A172 (cell line): Measurements from ENCODE around the gene TNFAIP3. TPM values are rescaled to one million over a fixed set of nuclear protein-coding genes. Genes with fewer than 3 reads are reported as not detected.
"Not testable (repeated sequence)": the region's sequence is repeated elsewhere in the genome, so short reads cannot be mapped to it uniquely, and the experiment has no call there.

Experiments
- DNase-seq: peaks from one replicate; pipeline ENCODE4 v3.0.0-alpha.2; 2015; ENCODE audit warnings: low spot score
- total RNA-seq: library from RNA; depleted of rRNA; stranded (reverse); fragments of >200 nt; shearing (Covaris generic); gene quantifications from 2 replicates; pipeline ENCODE4 v1.2.3, GENCODE V29; 2014

Gene TNFAIP3
- total RNA-seq, 1 experiment from 2014 or later = 1.6 TPM

DNA sequence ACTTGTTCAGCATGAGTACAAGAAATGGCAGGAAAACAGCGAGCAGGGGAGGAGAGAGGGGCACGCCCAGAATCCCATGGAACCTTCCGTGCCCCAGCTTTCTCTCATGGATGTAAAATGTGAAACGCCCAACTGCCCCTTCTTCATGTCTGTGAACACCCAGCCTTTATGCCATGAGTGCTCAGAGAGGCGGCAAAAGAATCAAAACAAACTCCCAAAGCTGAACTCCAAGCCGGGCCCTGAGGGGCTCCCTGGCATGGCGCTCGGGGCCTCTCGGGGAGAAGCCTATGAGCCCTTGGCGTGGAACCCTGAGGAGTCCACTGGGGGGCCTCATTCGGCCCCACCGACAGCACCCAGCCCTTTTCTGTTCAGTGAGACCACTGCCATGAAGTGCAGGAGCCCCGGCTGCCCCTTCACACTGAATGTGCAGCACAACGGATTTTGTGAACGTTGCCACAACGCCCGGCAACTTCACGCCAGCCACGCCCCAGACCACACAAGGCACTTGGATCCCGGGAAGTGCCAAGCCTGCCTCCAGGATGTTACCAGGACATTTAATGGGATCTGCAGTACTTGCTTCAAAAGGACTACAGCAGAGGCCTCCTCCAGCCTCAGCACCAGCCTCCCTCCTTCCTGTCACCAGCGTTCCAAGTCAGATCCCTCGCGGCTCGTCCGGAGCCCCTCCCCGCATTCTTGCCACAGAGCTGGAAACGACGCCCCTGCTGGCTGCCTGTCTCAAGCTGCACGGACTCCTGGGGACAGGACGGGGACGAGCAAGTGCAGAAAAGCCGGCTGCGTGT is 11.6 kb downstream of the TNFAIP3 start:
- DNase-seq = no peak

DNA sequence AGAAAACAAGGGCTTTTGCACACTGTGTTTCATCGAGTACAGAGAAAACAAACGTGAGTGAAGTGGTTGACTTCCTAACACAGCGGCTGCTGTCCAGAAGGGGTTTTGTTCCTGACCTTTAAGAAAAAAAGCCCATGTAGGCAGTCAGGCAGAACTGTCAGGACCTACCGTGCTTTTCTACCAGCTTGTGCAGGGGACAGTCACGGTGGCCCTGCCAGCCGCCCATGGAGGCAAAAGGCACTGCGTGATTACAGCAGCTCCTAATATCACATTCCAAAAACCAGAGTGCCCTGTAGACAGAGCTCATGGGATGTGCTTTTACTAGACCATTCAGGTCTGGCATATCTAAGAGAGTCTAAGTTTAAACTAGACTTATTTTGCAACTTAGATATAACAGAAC is 12.2 kb downstream of the TNFAIP3 start:
- no peak for DNase-seq

DNA sequence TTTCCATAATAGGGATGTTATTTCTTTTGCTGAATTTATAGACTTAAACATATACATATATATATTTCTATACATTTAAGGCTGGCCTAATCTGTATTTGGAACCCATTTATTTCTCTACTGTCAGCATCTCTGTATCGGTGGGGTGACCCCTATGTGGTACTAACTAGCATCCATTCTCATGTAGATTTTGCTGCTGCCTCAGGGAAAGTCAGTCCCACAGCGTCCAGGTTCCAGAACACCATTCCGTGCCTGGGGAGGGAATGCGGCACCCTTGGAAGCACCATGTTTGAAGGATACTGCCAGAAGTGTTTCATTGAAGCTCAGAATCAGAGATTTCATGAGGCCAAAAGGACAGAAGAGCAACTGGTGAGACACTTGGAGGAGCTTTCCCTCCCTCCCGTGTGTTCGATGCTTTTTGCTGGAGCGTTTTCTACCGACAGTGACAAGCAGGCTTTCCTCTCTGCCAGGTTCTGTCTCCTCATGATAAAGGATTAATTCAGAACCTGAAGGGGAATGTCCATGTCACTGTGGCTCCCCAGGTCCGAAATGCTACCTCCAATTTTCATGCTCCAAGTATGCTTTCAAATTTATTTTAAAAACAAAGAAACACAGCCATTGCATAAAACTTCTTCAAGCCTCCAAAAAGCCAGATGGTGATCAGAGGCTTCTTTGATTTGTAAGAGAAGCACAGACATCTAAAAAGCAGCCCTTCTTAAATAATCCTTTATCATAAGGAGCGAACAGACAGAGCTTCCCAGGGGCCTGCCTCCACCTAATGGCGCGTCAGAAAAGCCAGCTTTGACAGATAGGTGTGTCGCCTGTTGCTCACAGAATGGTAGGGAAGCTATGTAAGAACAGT is 13.1 kb downstream of the TNFAIP3 start:
- DNase-seq = no peak

DNA sequence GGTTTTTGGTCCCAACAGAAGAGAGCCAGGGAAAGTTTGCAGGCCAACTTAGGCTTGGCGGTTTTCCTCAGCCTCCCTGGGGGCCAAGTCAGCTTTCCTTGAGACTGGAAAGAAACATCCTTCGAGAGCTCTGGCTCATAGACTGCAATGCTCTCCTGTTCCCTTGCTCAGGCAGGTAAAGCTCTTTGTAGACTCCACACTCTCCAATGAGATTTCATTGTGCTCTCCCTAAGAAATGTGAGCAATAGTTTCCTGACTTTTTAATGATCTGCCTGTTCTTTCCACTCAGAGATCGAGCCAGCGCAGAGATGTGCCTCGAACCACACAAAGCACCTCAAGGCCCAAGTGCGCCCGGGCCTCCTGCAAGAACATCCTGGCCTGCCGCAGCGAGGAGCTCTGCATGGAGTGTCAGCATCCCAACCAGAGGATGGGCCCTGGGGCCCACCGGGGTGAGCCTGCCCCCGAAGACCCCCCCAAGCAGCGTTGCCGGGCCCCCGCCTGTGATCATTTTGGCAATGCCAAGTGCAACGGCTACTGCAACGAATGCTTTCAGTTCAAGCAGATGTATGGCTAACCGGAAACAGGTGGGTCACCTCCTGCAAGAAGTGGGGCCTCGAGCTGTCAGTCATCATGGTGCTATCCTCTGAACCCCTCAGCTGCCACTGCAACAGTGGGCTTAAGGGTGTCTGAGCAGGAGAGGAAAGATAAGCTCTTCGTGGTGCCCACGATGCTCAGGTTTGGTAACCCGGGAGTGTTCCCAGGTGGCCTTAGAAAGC is 13.9 kb downstream of the TNFAIP3 start:
- DNase-seq = no peak

DNA sequence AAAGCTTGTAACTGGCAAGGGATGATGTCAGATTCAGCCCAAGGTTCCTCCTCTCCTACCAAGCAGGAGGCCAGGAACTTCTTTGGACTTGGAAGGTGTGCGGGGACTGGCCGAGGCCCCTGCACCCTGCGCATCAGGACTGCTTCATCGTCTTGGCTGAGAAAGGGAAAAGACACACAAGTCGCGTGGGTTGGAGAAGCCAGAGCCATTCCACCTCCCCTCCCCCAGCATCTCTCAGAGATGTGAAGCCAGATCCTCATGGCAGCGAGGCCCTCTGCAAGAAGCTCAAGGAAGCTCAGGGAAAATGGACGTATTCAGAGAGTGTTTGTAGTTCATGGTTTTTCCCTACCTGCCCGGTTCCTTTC is 14.4 kb downstream of the TNFAIP3 start:
- DNase-seq = no peak

DNA sequence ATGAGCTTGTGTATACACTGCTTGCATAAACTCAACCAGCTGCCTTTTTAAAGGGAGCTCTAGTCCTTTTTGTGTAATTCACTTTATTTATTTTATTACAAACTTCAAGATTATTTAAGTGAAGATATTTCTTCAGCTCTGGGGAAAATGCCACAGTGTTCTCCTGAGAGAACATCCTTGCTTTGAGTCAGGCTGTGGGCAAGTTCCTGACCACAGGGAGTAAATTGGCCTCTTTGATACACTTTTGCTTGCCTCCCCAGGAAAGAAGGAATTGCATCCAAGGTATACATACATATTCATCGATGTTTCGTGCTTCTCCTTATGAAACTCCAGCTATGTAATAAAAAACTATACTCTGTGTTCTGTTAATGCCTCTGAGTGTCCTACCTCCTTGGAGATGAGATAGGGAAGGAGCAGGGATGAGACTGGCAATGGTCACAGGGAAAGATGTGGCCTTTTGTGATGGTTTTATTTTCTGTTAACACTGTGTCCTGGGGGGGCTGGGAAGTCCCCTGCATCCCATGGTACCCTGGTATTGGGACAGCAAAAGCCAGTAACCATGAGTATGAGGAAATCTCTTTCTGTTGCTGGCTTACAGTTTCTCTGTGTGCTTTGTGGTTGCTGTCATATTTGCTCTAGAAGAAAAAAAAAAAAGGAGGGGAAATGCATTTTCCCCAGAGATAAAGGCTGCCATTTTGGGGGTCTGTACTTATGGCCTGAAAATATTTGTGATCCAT is 15.3 kb downstream of the TNFAIP3 start:
- no peak for DNase-seq

DNA sequence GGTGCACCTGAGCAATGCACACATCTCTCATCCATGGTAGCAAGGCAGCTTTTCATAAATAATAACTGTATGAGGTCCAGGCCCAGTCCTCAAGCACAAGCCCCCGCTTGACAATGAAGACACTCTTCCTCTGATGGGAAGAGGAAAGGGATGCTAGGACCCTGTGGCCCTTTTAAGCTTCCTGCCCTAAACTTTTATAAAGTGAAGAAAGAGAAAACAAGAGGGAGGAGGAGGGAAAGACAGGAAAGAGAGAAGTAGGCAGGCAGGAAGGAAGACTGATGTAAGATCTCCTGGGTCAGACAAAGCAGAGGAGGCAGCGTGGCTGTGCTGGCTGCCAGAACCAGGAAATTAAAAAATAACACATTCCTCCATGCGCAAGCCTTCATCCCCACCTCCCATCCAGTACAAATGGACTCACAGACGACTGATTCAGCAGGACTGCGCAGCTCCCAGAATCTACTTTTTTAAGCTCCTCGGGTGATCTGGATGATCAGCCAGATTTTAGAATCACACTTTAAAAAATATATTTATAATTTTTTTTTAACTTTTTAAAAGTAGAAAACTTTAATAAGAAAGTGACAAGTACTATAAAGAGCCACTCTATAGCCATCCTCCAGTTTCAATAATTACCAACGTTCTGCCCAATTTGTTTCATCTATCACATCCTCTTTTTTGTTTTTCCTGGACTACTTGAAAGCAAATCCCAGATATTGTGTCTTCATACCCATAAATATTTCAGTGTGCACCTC is 16.5 kb downstream of the TNFAIP3 start:
- no peak for DNase-seq

DNA sequence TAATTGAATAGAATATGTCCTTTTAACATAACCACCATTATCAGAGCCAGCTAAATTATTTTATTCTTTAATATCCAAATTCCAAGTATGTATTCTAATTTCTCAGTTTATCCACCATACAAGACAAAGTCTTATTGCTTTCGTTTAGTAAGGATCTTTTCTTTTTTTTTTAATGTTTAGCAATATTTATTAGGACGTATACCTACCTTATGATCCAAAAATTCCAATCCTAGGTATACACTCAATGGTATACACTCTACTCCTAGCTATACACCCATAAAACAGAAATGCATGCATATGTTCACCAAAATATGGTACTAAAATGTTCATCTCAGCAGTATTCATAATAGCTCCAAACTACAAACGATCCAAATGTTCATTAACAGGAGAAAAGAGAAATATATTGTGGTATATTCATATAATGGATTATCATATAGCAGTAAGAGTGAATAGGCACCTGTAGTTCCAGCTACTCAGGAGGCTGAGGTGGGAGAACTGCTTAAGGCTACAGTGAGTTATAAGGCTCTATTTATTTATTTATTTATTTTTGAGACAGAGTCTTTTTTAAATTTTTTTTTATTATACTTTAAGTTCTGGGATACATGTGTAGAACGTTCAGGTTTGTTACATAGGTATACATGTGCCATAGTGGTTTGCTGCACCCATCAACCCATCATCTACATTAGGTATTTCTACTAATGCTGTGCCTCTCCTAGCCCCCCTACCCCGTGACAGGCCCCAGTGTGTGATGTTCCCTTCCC is 17.3 kb downstream of the TNFAIP3 start:
- DNase-seq = no peak

DNA sequence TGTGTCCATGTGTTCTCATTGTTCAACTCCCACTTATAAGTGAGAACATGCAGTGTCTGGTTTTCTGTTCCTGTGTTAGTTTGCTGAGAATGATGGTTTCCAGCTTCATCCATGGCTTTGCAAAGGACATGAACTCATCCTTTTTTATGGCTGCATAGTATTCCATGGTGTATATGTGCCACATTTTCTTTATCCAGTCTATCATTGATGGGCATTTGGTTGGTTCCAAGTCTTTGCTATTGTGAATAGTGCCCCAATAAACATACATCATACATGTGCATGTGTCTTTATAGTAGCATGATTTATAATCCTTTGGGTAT is 17.8 kb downstream of the TNFAIP3 start:
- DNase-seq = not testable (repeated sequence)

DNA sequence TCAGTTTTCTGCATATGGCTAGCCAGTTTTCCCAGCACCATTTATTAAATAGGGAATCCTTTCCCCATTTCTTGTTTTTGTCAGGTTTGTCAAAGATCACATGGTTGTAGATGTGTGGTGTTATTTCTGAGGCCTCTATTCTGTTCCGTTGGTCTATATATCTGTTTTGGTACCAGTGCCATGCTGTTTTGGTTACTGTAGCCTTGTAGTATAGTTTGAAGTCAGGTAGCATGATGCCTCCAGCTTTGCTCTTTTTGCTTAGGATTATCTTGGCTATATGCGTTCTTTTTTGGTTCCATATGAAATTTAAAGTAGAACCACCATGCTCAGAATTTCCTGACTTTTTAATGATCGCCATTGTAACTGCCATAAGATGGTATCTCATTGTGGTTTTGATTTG is 19.2 kb downstream of the TNFAIP3 start:
- DNase-seq = not testable (repeated sequence)

DNA sequence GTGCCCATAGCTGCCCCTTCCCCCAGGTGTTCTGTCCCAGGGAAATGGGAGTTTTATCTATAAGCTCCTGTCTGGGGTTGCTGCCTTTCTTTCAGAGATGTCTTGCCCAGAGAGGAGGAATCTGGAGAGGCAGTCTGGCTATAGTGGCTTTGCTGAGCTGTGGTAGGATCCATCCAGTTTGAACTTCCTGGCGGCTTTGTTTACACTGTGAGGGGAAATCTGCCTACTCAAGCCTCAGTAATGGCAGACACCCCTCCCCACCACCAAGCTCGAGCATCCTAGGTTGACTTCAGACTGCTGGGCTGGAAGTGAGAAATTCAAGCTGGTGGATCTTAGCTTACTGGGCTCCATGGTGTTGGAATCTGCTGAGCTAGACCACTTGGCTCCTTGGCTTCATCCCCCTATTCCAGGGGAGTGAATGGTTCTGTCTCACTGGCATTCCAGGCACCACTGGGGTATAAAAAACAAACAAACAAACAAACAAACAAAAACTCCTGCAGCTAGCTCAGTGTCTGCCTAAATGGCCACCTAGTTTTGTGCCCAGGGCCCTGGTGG is 24.0 kb downstream of the TNFAIP3 start:
- no peak for DNase-seq

DNA sequence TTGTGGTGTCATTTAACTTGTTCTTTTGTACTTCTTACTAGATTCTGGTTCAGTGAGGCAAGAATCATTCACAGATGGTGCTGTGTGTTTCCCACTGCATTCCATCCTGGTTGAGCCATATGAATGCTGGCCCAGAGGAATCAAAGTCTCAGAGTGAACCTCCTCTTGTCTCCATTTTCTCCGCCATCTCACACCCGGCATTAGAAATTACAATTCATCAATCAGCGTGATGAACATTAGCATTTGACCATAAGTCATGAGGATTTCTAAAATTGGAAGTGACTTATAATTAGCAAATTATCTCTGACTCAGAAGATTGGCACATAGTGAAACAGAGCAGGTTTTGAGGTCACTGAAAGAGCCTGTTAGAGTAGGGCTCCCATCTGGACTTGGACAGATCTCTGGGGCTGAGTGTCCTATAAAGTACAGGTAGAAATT is 25.2 kb downstream of the TNFAIP3 start:
- no peak for DNase-seq

DNA sequence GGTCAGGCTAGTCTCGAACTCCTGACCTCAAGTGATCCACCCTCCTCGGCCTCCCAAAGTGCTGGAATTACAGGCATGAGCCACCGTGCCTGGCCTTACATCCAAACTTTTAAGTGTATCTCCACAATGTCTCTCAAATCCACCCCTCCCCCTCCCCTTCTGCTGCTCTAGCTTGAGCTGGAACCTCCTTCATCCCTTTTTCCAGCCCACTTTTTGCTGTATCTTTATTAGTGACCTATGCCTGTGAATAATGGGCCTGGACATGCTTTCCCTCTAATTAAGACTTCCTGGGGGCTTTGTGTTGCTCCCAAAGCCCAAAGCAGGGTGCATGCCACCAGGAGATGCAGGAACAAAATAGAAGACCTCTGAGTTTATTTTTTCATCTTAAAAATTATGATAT is 26.1 kb downstream of the TNFAIP3 start:
- no peak for DNase-seq

DNA sequence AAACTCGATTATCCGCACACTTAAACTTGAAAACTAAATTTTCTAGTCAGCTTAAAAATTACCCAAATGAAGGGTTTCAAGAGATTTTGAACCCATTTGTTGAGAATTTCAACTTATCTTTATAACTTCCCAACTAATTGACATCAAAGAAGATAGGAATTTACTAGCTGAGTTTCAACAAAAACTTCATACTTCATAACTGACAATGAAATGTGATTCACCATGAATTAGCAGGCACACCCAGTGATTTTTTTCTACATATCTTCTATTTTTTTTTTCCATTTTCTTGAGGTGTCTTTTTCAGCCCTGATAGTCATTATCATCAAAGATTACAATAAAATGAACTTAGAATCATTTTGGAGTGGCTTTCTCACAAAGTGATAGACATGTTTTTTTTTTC is 26.7 kb downstream of the TNFAIP3 start:
- no peak for DNase-seq

DNA sequence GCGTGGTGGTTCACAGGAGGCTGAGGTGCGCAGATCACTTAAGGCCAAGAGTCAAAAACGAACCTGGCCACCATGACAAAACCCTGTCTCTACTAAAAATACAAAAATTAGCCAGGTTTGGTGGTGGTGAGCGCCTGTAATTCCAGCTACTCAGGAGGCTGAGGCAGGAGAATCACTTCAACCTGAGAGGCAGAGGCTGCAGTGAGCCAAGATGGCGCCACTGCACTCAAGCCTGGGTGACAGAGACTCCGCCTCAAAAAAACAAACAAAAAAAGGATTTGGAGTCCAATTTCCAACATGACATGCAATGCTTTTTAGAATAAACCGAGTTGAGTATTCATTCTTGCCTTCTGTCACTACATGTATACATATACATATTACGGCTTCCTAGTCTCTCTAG is 27.3 kb downstream of the TNFAIP3 start:
- DNase-seq = not testable (repeated sequence)

DNA sequence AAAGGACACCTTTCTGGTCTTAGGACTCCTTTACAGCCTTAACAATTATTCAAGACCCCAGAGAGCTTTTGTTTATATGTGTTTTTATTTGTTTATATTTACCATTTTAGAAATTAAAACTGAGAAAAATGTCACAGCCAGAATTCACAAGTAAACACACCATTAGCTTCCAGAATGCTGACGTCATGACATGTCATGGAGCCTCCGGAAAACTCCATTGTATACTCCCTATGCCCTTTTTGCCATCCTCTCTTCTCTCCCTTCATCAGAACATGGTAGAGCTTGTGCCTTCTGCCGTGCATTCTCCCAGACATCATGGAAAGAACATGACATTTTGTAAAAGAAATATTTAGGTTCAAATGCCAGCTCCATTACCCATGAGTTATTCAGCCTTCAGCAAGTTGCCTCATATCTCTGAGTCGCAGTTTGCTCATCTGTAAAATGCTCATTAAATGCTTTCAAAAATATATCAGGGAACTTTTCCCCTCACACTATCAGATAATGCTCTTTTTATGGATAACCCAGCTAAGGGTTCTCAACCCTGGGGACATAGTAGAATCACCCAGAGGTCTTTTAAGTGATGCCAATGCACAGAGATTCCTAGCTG is 27.8 kb downstream of the TNFAIP3 start:
- no peak for DNase-seq

DNA sequence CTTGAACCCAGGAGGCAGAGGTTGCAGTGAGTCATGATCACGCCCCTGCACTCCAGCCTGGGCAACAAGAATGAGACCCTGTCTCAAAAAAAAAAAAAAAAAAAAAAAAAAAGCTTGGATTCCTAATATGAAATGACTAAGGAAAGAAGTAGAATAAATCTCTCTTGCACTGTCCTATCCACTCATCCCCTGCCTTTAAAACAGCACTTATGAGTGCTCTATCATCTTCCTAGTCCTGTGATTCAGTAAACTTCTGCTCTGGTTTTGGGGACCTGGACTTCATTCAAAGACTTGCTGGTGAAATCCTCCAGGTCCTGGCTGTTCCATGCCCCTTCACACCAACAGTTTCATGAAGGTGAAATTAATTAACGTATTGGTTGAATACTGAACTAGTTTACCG is 29.6 kb downstream of the TNFAIP3 start:
- DNase-seq = no peak

DNA sequence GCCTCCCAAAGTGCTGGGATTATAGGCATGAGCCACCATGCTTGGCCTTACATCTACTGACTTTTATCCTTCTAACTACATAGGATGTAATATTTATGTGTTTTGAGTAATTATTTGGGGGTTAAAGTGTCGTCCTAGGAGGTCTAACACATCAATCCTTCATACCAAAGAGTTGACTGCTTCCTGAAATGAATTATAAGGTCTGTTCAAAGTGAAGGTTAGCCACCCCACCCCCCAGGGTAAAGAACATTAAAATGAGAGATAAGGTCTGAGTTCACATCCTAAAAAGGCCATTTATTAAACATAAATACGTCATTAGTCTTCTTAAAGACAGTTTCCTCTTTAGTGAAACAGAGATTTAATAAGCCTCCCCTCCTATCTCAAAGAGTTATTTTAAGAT is 33.8 kb downstream of the TNFAIP3 start:
- no peak for DNase-seq

DNA sequence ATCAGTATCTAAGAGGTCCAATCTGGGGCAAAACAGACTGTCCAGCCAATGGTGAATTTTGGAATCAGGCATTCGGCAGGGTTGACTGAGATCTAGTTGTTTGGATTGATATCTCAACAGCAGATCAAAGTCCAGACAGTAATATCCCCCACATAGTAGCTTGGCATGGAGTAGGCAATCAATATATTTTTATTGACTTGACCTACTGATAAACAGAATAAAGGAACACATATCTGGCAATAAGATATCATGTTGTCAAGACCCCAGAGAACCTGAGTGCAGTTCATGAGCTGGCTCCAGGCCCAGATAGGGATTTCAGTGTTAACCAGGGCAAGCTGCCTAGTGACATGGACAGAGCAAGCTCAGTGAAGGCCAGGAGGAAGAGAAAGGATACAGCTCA is 34.4 kb downstream of the TNFAIP3 start:
- DNase-seq = no peak

DNA sequence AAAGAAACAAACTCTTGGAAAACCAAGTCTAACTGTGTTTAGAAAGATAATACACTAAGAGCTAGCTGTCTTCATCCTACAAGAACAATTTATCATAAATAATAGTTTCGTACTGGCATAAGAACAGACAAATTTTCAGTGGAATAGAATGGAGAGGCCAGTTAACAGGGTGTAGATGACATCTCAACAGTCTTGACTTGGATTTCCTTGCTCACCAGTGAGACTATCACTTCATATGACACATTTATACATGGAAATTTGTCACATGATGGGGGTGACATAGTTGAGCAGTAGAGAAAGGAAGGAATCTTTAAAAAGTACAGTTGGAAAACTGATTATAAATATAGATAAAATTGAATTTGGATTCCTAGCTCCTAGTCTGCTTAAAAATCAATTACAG is 35.6 kb downstream of the TNFAIP3 start:
- no peak for DNase-seq
